HepG2 (cell line): ENCODE data around the gene ARHGAP19. TPM values are rescaled to one million over a fixed set of nuclear protein-coding genes. Genes with fewer than 3 reads are reported as not detected.

Experiments used
- CCDC6 ChIP-seq: sonication (generic); formaldehyde crosslinking; IDR thresholded peaks from 2 replicates; pipeline ENCODE4 v1.8.1; 2022; ENCODE audit warnings: mild to moderate bottlenecking, missing genetic modification reagents, moderate library complexity
- EEA1 ChIP-seq: sonication (generic); formaldehyde crosslinking; IDR thresholded peaks from 2 replicates; pipeline ENCODE4 v1.5.1; 2020; ENCODE audit warnings: mild to moderate bottlenecking, missing genetic modification reagents, borderline replicate concordance
- KLF15 ChIP-seq: sonication (generic); formaldehyde crosslinking; IDR thresholded peaks from 2 replicates; pipeline ENCODE4 v1.8.1; 2023; ENCODE audit warnings: borderline replicate concordance, mild to moderate bottlenecking, inconsistent platforms, missing genetic modification reagents, mixed read lengths
- PHF21A ChIP-seq: sonication (generic); formaldehyde crosslinking; IDR thresholded peaks from 2 replicates; pipeline ENCODE4 v1.5.0; 2020; ENCODE audit warnings: mild to moderate bottlenecking, missing genetic modification reagents
- PLSCR1 ChIP-seq: sonication (generic); formaldehyde crosslinking; IDR thresholded peaks from 2 replicates; pipeline ENCODE4 v1.5.0; 2020; ENCODE audit warnings: missing genetic modification reagents, mild to moderate bottlenecking, borderline replicate concordance
- RFX5 ChIP-seq: IDR thresholded peaks from 2 replicates; pipeline ENCODE4 v1.6.1; 2011; ENCODE audit warnings: low read depth, low read length, improper control_type of control experiment
- SALL1 ChIP-seq: sonication (generic); formaldehyde crosslinking; IDR thresholded peaks from 2 replicates; pipeline ENCODE4 v1.8.0; 2022; ENCODE audit warnings: mild to moderate bottlenecking, missing genetic modification reagents
- SRSF4 ChIP-seq: fragments of 200-400 bp; formaldehyde crosslinking; IDR thresholded peaks from one replicate; pipeline ENCODE4 v1.6.1; 2018; ENCODE audit warnings: mild to moderate bottlenecking, low read depth, low read length, moderate library complexity; ENCODE audit not compliant: poor library complexity, severe bottlenecking
- ZNF276 ChIP-seq: sonication (generic); formaldehyde crosslinking; IDR thresholded peaks from 2 replicates; pipeline ENCODE4 v1.4.0; 2020; ENCODE audit warnings: mild to moderate bottlenecking, low read depth, missing genetic modification reagents
- ZNF331 ChIP-seq: sonication (generic); formaldehyde crosslinking; IDR thresholded peaks from 2 replicates; pipeline ENCODE4 v1.4.0; 2020; ENCODE audit warnings: missing genetic modification reagents
- ZNF333 ChIP-seq: sonication (generic); formaldehyde crosslinking; IDR thresholded peaks from 2 replicates; pipeline ENCODE4 v1.4.0; 2020; ENCODE audit warnings: mild to moderate bottlenecking, missing genetic modification reagents, borderline replicate concordance
- ZNF432 ChIP-seq: sonication (generic); formaldehyde crosslinking; IDR thresholded peaks from 2 replicates; pipeline ENCODE4 v1.5.0; 2020; ENCODE audit warnings: missing genetic modification reagents, mild to moderate bottlenecking, borderline replicate concordance
- ZNF512B ChIP-seq: sonication (generic); formaldehyde crosslinking; IDR thresholded peaks from 2 replicates; pipeline ENCODE4 v1.5.1; 2020; ENCODE audit warnings: missing genetic modification reagents, mild to moderate bottlenecking, borderline replicate concordance
- ZNF709 ChIP-seq: sonication (generic); formaldehyde crosslinking; IDR thresholded peaks from 2 replicates; pipeline ENCODE4 v1.5.0; 2020; ENCODE audit warnings: mild to moderate bottlenecking, missing genetic modification reagents
- polyA plus RNA-seq, 8 experiments: library from polyadenylated mRNA; depleted of rRNA in 3 of 8; stranded (reverse) in 7 of 8; unstranded in 1 of 8; fragments of >200 nt; fragmentation: Illumina TruSeq in 4 of 8; extraction: Trizol in 4 of 8; gene quantifications; 2 replicates each; pipeline versions ENCODE4 v1.2.1 to v1.2.3, GENCODE V29; 2011 to 2016; ENCODE audit warnings: low read depth in 4 of 8, missing spikeins in 1 of 8, mixed read lengths in 1 of 8; ENCODE audit not compliant: insufficient read depth in 1 of 8
- total RNA-seq, 5 experiments: library from RNA; depleted of rRNA; stranded (reverse); fragments of >200 nt; fragmentation: Illumina TruSeq; extraction: Trizol; gene quantifications; 2 replicates each; pipeline ENCODE4 v1.2.3, GENCODE V29; 2016; ENCODE audit warnings: low read depth in 1 of 5
- TF ChIP-seq, protein P1 (sequence below): sonication (generic); formaldehyde crosslinking; IDR thresholded peaks from 2 replicates; pipeline ENCODE4 v1.4.0; 2020; ENCODE audit warnings: missing genetic modification reagents, borderline replicate concordance
- TF ChIP-seq, protein P2 (sequence below): sonication (generic); formaldehyde crosslinking; IDR thresholded peaks from 2 replicates; pipeline ENCODE4 v1.5.1; 2020; ENCODE audit warnings: mild to moderate bottlenecking, moderate library complexity, missing genetic modification reagents

The ARHGAP19 gene
- total and polyA plus RNA-seq, 2 of the 13 experiments (the other 11 are each of a cell fraction or from before 2014, with no cell fraction given) = 7.6 to 10.0 TPM

DNA sequence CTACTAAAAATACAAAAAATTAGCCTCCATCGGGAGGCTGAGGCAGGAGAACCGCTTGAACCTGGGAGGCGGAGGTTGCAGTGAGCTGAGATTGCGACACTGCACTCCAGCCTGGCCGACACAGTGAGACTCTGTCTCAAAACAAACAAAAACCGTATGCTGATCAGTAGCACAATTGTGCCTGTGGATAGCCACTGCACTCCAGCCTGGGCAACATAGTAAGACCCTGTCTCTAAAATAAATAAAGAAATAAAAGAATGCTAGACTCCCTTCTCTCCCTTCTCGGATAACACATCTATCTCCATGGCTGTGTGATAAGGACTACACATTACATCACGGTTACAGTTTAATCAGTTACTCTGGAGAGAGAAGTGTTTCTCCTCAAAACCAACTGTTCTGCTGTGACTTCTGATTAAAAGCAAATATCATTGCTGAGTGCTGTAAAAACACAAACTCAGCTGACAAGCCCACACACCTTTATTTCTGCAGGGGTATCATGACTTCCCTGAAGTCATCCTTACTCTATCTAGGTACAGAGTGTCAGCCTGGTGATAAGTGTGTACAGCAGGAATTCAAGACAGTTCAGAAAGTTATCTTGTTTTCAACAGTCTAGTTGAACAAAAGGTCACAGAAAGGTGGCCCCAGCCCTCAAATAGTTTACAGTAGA, 5.3 kb upstream of the ARHGAP19 start (continued):
- TF ChIP-seq KLF15 (no peak), CCDC6 (CRISPR knock-in tag) (no peak), RFX5 (no peak), ZNF512B (no peak), PHF21A (CRISPR knock-in tag) (peak; percentile 33; the same call in 1 of the 2 replicates), ZNF331 (CRISPR knock-in tag) (peak; percentile 44; the same call in 1 of the 2 replicates), EEA1 (CRISPR knock-in tag) (no peak), ZNF276 (no peak), SRSF4 (no peak), ZNF333 (CRISPR knock-in tag) (no peak), ZNF709 (CRISPR knock-in tag) (no peak), PLSCR1 (CRISPR knock-in tag) (no peak), ZNF432 (CRISPR knock-in tag) (no peak), SALL1 (CRISPR knock-in tag) (peak; percentile 51; the same call in 1 of the 2 replicates)
- TF ChIP-seq, protein P1, sequence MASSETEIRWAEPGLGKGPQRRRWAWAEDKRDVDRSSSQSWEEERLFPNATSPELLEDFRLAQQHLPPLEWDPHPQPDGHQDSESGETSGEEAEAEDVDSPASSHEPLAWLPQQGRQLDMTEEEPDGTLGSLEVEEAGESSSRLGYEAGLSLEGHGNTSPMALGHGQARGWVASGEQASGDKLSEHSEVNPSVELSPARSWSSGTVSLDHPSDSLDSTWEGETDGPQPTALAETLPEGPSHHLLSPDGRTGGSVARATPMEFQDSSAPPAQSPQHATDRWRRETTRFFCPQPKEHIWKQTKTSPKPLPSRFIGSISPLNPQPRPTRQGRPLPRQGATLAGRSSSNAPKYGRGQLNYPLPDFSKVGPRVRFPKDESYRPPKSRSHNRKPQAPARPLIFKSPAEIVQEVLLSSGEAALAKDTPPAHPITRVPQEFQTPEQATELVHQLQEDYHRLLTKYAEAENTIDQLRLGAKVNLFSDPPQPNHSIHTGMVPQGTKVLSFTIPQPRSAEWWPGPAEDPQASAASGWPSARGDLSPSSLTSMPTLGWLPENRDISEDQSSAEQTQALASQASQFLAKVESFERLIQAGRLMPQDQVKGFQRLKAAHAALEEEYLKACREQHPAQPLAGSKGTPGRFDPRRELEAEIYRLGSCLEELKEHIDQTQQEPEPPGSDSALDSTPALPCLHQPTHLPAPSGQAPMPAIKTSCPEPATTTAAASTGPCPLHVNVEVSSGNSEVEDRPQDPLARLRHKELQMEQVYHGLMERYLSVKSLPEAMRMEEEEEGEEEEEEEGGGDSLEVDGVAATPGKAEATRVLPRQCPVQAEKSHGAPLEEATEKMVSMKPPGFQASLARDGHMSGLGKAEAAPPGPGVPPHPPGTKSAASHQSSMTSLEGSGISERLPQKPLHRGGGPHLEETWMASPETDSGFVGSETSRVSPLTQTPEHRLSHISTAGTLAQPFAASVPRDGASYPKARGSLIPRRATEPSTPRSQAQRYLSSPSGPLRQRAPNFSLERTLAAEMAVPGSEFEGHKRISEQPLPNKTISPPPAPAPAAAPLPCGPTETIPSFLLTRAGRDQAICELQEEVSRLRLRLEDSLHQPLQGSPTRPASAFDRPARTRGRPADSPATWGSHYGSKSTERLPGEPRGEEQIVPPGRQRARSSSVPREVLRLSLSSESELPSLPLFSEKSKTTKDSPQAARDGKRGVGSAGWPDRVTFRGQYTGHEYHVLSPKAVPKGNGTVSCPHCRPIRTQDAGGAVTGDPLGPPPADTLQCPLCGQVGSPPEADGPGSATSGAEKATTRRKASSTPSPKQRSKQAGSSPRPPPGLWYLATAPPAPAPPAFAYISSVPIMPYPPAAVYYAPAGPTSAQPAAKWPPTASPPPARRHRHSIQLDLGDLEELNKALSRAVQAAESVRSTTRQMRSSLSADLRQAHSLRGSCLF (CRISPR knock-in tag) = no peak
- TF ChIP-seq, protein P2, sequence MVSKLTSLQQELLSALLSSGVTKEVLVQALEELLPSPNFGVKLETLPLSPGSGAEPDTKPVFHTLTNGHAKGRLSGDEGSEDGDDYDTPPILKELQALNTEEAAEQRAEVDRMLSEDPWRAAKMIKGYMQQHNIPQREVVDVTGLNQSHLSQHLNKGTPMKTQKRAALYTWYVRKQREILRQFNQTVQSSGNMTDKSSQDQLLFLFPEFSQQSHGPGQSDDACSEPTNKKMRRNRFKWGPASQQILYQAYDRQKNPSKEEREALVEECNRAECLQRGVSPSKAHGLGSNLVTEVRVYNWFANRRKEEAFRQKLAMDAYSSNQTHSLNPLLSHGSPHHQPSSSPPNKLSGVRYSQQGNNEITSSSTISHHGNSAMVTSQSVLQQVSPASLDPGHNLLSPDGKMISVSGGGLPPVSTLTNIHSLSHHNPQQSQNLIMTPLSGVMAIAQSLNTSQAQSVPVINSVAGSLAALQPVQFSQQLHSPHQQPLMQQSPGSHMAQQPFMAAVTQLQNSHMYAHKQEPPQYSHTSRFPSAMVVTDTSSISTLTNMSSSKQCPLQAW (CRISPR knock-in tag) = no peak
